Subcutaneous abdominal adipose tissue (tissue), 5 donors: Measurements from ENCODE around the gene MCIDAS.

Experiments
- H3K27ac ChIP-seq: one replicate; pipeline ENCODE4 v1.7.0; 2013; ENCODE audit warnings: low read depth, mild to moderate bottlenecking, inconsistent platforms, low read length, moderate library complexity
- H3K27me3 ChIP-seq, 5 donors: one replicate each; pipeline ENCODE4 v1.7.0; 2013; ENCODE audit warnings: low read length in 5 of 5, inconsistent platforms in 1 of 5; ENCODE audit not compliant: control insufficient read depth in 5 of 5, insufficient read depth in 4 of 5
- H3K36me3 ChIP-seq, 5 donors: one replicate each; pipeline ENCODE4 v1.7.0; 2013; ENCODE audit warnings: low read length in 5 of 5; ENCODE audit not compliant: control insufficient read depth in 5 of 5, insufficient read depth in 5 of 5
- H3K4me1 ChIP-seq, 5 donors: one replicate each; pipeline ENCODE4 v1.7.0; 2013; ENCODE audit warnings: low read length in 5 of 5, mild to moderate bottlenecking in 3 of 5, moderate library complexity in 1 of 5; ENCODE audit not compliant: control insufficient read depth in 5 of 5, insufficient read depth in 5 of 5
- H3K4me3 ChIP-seq, 5 donors: one replicate each; pipeline ENCODE4 v1.7.0; 2013; ENCODE audit warnings: low read length in 5 of 5, low read depth in 1 of 5
- H3K9ac ChIP-seq, 5 donors: one replicate each; pipeline ENCODE4 v1.7.0; 2013; ENCODE audit warnings: low read length in 5 of 5, mild to moderate bottlenecking in 4 of 5, moderate library complexity in 3 of 5
- H3K9me3 ChIP-seq, 5 donors: one replicate each; pipeline ENCODE4 v1.7.0; 2013; ENCODE audit warnings: low read length in 5 of 5; ENCODE audit not compliant: control insufficient read depth in 5 of 5
- donor health status: healthy.
- donor health status: healthy.
- donor health status: healthy.
- donor health status: healthy.
- donor health status: healthy.

MCIDAS gene

GRCh38 chr5:55222985-55223811 is 3.9 kb downstream of the MCIDAS start:
- peaks cover 56 to 90% (median 70%) of the 10 kb centered on the region in 5 donors for H3K27me3 ChIP-seq
- peak overlapping the region in 2 of 5 donors; percentile 32 to 38 for H3K4me3 ChIP-seq
- no peak overlapping the region for H3K9ac ChIP-seq
- H3K4me1 ChIP-seq = peaks cover 4 to 40% (median 36%) of the 10 kb centered on the region in 5 donors
- H3K27ac ChIP-seq = no peak overlapping the region
- no peaks in the 10 kb centered on the region for H3K36me3 ChIP-seq
- no peaks in the 10 kb centered on the region for H3K9me3 ChIP-seq

GRCh38 chr5:55222092-55222984 is 4.8 kb downstream of the MCIDAS start:
- Histone ChIP-seq H3K4me3 (no peak overlapping the region), H3K9ac (no peak overlapping the region), H3K27ac (no peak overlapping the region)

GRCh38 chr5:55220433-55221185 is 6.5 kb downstream of the MCIDAS start:
- no peak overlapping the region for H3K27ac ChIP-seq

More at GRCh38 chr5:55222092-55222984, 4.8 kb downstream of the MCIDAS start:
- peaks cover 2 to 33% (median 30%) of the 10 kb centered on the region in 5 donors for H3K4me1 ChIP-seq
- H3K27me3 ChIP-seq = peaks cover 54 to 86% (median 66%) of the 10 kb centered on the region in 5 donors
- no peaks in the 10 kb centered on the region for H3K9me3 ChIP-seq
- H3K36me3 ChIP-seq = no peaks in the 10 kb centered on the region

GRCh38 chr5:55219770-55220169 is 7.3 kb downstream of the MCIDAS start:
- no peak overlapping the region for H3K4me3 ChIP-seq
- H3K9me3 ChIP-seq = no peaks in the 10 kb centered on the region
- no peaks in the 10 kb centered on the region for H3K36me3 ChIP-seq
- peaks cover 44 to 62% (median 46%) of the 10 kb centered on the region in 5 donors for H3K27me3 ChIP-seq
- H3K4me1 ChIP-seq = peaks cover 2 to 20% (median 18%) of the 10 kb centered on the region in 5 donors
- no peak overlapping the region for H3K9ac ChIP-seq
- no peak overlapping the region for H3K27ac ChIP-seq

More at GRCh38 chr5:55220433-55221185, 6.5 kb downstream of the MCIDAS start:
- H3K9me3 ChIP-seq = no peaks in the 10 kb centered on the region
- H3K9ac ChIP-seq = no peak overlapping the region
- H3K4me1 ChIP-seq = peaks cover 2 to 20% (median 18%) of the 10 kb centered on the region in 5 donors
- no peaks in the 10 kb centered on the region for H3K36me3 ChIP-seq
- peaks cover 46 to 70% (median 53%) of the 10 kb centered on the region in 5 donors for H3K27me3 ChIP-seq
- H3K4me3 ChIP-seq = peak overlapping the region in 4 of 5 donors; percentile 22 to 53 (median 36)

GRCh38 chr5:55218967-55219366 is 8.1 kb downstream of the MCIDAS start:
- no peak overlapping the region for H3K4me3 ChIP-seq
- H3K9ac ChIP-seq = no peak overlapping the region
- no peaks in the 10 kb centered on the region for H3K9me3 ChIP-seq
- H3K36me3 ChIP-seq = no peaks in the 10 kb centered on the region
- no peak overlapping the region for H3K27ac ChIP-seq
- peaks cover 2 to 20% (median 18%) of the 10 kb centered on the region in 5 donors for H3K4me1 ChIP-seq
- peaks cover 36 to 54% (median 43%) of the 10 kb centered on the region in 5 donors for H3K27me3 ChIP-seq

GRCh38 chr5:55211184-55211874 is 15.8 kb downstream of the MCIDAS start:
- H3K9me3 ChIP-seq = no peaks in the 10 kb centered on the region
- H3K27ac ChIP-seq = no peak overlapping the region
- no peak overlapping the region for H3K4me3 ChIP-seq
- no peaks in the 10 kb centered on the region for H3K36me3 ChIP-seq
- peaks cover 0 to 5% (median 0%) of the 10 kb centered on the region in 5 donors for H3K27me3 ChIP-seq
- H3K4me1 ChIP-seq = no peaks in the 10 kb centered on the region
- H3K9ac ChIP-seq = no peak overlapping the region

GRCh38 chr5:55205001-55205400 is 22.1 kb downstream of the MCIDAS start:
- H3K4me3 ChIP-seq = no peak overlapping the region
- no peaks in the 10 kb centered on the region for H3K9me3 ChIP-seq
- H3K9ac ChIP-seq = no peak overlapping the region
- no peaks in the 10 kb centered on the region for H3K4me1 ChIP-seq
- H3K27ac ChIP-seq = no peak overlapping the region
- H3K36me3 ChIP-seq = no peaks in the 10 kb centered on the region
- peaks cover 0 to 8% (median 0%) of the 10 kb centered on the region in 5 donors for H3K27me3 ChIP-seq

- Histone ChIP-seq H3K36me3 (no peaks in the 10 kb centered on the region), H3K9me3 (no peaks in the 10 kb centered on the region), H3K4me3 (no peak overlapping the region), H3K4me1 (no peaks in the 10 kb centered on the region), H3K27ac (no peak overlapping the region), H3K9ac (no peak overlapping the region), H3K27me3 (peaks cover 0 to 20% (median 9%) of the 10 kb centered on the region in 5 donors)
Observed at GRCh38 chr5:55191165-55191564, 36.0 kb downstream of the MCIDAS start.
